GM12878 (cell line): ENCODE results near the gene SVBP. TPM values are rescaled to one million over a fixed set of nuclear protein-coding genes. Genes with fewer than 3 reads are reported as not detected.
A peak's percentile ranks its signal among the peaks of the same experiment; 100 is the strongest.

Experiments used
- BACH1 ChIP-seq: fragments of 450-650 bp; IDR thresholded peaks from 2 replicates; pipeline ENCODE4 v1.6.1; 2017; ENCODE audit warnings: mild to moderate bottlenecking, borderline replicate concordance
- CBFB ChIP-seq: IDR thresholded peaks from 2 replicates; pipeline ENCODE4 v1.6.1; 2016; ENCODE audit warnings: antibody characterized with exemption, low read depth
- CHD1 ChIP-seq: IDR thresholded peaks from 2 replicates; pipeline ENCODE4 v1.6.1; 2012; ENCODE audit warnings: low read depth, low read length, improper control_type of control experiment
- CHD2 ChIP-seq: IDR thresholded peaks from 2 replicates; pipeline ENCODE4 v1.6.1; 2011; ENCODE audit warnings: low read depth, low read length, improper control_type of control experiment, borderline replicate concordance
- IKZF2 ChIP-seq, 2 experiments: fragments of 450-650 bp; IDR thresholded peaks; 2 replicates each; pipeline ENCODE4 v1.6.1; 2017; ENCODE audit warnings: mild to moderate bottlenecking in 2 of 2, moderate library complexity in 2 of 2
- KAT2A ChIP-seq: conservative IDR thresholded peaks from 2 replicates; pipeline ENCODE4 v1.6.1; 2011; ENCODE audit warnings: low read depth, low read length; ENCODE audit not compliant: control insufficient read depth
- MEF2A ChIP-seq: IDR thresholded peaks from 2 replicates; pipeline ENCODE4 v1.6.1; 2011; ENCODE audit warnings: low read depth, mild to moderate bottlenecking, low read length, moderate library complexity; ENCODE audit not compliant: insufficient read depth
- MXI1 ChIP-seq: fragments of 150-350 bp; IDR thresholded peaks from 2 replicates; pipeline ENCODE4 v1.6.1; 2011; ENCODE audit warnings: low read depth, mild to moderate bottlenecking, inconsistent platforms, low read length, improper control_type of control experiment
- NFXL1 ChIP-seq: fragments of 450-650 bp; IDR thresholded peaks from 2 replicates; pipeline ENCODE4 v1.6.1; 2017; ENCODE audit warnings: antibody characterized with exemption, mild to moderate bottlenecking, borderline replicate concordance
- PAX8 ChIP-seq: fragments of 450-650 bp; IDR thresholded peaks from 2 replicates; pipeline ENCODE4 v1.6.1; 2017; ENCODE audit warnings: mild to moderate bottlenecking, moderate library complexity
- PML ChIP-seq: IDR thresholded peaks from 2 replicates; pipeline ENCODE4 v1.6.1; 2012; ENCODE audit warnings: low read length, inconsistent platforms
- SMAD5 ChIP-seq: IDR thresholded peaks from 2 replicates; pipeline ENCODE4 v1.6.1; 2016; ENCODE audit warnings: antibody characterized with exemption, low read depth
- SMC3 ChIP-seq: IDR thresholded peaks from 2 replicates; pipeline ENCODE4 v1.6.1; 2011; ENCODE audit warnings: low read length, improper control_type of control experiment, borderline replicate concordance
- SREBF1 ChIP-seq: IDR thresholded peaks from 2 replicates; pipeline ENCODE4 v1.6.1; 2012; ENCODE audit warnings: mild to moderate bottlenecking, low read length
- TARDBP ChIP-seq: IDR thresholded peaks from 2 replicates; pipeline ENCODE4 v1.6.1; 2016; ENCODE audit warnings: borderline replicate concordance
- TBL1XR1 ChIP-seq: IDR thresholded peaks from 2 replicates; pipeline ENCODE4 v1.6.1; 2012; ENCODE audit warnings: low read depth, low read length, improper control_type of control experiment
- YY1 ChIP-seq: IDR thresholded peaks from 2 replicates; pipeline ENCODE4 v1.6.1; 2011; ENCODE audit warnings: low read depth, mild to moderate bottlenecking, low read length
- ZZZ3 ChIP-seq: IDR thresholded peaks from 2 replicates; pipeline ENCODE4 v1.6.1; 2011; ENCODE audit warnings: low read depth; ENCODE audit not compliant: control insufficient read depth, insufficient read length
- polyA plus RNA-seq, 11 experiments: library from polyadenylated mRNA; depleted of rRNA in 4 of 11; unstranded in 6 of 11; stranded (reverse) in 5 of 11; fragments of >200 nt; fragmentation: Nextera tagmentation in 4 of 11; fragmentation: Illumina TruSeq in 1 of 11; extraction: Ambion mirVana in 4 of 11; extraction: Trizol in 1 of 11; gene quantifications; 1 replicate in 1 of 11; 2 replicates in 10 of 11; pipeline versions ENCODE4 v1.2.1 to v1.2.3, GENCODE V29; 2011 to 2016; ENCODE audit warnings: inconsistent platforms in 2 of 11, missing spikeins in 2 of 11, low read depth in 1 of 11
- total RNA-seq, 4 experiments: library from RNA; depleted of rRNA in 3 of 4; stranded (reverse); fragments of >200 nt in 3 of 4; fragmentation: Illumina TruSeq in 1 of 4; extraction: Trizol in 1 of 4; gene quantifications; 2 replicates each; pipeline versions ENCODE4 v1.2.1 to v1.2.3, GENCODE V29; 2013 to 2021
- TF ChIP-seq, protein P1 (sequence below), 3 experiments: IDR thresholded peaks in 2 of 3; conservative IDR thresholded peaks in 1 of 3; 2 replicates each; pipeline ENCODE4 v1.5.1; 2011; ENCODE audit warnings: low read depth in 3 of 3, low read length in 3 of 3, mild to moderate bottlenecking in 3 of 3, control low read depth in 2 of 3, moderate library complexity in 2 of 3, inconsistent platforms in 1 of 3, mixed read lengths in 1 of 3; ENCODE audit not compliant: control insufficient read depth in 2 of 3, insufficient read depth in 1 of 3; ENCODE audit errors: extremely low read depth in 1 of 3
- TF ChIP-seq, protein P2 (sequence below): fragments of 450-650 bp; IDR thresholded peaks from 2 replicates; pipeline ENCODE4 v1.6.1; 2017; ENCODE audit warnings: mild to moderate bottlenecking, moderate library complexity
- TF ChIP-seq, protein P3 (sequence below): fragments of 150-350 bp; IDR thresholded peaks from 2 replicates; pipeline ENCODE4 v1.6.1; 2016; ENCODE audit warnings: low read depth, low read length

SVBP gene
- total and polyA plus RNA-seq, 10 of the 15 experiments (the other 5 are each of a cell fraction or from before 2014, with no cell fraction given), result 12.6 to 29.5 (median 19.8) TPM

DNA sequence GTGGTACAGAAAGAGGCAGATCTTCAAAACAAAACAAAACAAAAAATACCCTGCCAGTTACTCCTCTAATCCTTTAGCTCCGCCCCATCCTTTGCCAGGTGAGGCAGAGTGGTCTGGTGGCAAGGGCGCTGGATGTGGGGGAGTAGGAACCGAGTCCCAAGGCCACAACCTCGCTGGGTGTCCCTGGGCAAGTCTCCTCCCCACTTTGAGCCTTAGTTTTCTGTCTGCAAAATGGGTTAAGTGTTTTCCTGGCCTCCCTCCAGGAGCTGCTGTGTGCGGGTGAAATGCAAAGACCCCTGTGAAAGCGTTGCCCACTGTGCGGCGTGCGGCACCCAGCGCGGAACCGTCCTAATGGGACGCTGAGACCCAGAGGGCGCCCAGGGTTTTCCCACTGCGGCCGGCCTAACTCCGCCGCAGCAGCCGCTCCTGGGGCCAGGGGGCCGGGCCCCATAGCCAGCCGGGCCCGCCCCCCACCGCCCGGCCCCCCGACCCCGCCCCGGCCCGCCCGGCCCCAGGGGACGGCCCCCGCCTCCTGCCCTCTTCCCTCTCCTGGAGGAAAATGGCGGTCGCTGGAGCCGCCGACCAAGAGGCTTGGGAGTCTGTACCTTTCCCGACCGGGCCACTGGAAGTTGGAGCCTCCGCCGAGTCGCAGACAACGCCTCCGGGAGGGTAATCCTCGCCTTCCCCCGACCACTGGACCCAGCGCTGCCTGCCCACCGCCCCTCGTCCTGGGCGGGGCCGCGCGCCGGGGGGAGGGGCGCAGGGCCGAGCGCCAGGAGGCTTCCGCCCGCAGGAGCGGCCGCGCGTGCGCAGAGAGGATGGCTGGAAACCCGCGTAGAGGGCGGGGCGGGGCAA is at the start of gene SVBP, which contains the start of gene ERMAP (continued):
- TF ChIP-seq, protein P1, sequence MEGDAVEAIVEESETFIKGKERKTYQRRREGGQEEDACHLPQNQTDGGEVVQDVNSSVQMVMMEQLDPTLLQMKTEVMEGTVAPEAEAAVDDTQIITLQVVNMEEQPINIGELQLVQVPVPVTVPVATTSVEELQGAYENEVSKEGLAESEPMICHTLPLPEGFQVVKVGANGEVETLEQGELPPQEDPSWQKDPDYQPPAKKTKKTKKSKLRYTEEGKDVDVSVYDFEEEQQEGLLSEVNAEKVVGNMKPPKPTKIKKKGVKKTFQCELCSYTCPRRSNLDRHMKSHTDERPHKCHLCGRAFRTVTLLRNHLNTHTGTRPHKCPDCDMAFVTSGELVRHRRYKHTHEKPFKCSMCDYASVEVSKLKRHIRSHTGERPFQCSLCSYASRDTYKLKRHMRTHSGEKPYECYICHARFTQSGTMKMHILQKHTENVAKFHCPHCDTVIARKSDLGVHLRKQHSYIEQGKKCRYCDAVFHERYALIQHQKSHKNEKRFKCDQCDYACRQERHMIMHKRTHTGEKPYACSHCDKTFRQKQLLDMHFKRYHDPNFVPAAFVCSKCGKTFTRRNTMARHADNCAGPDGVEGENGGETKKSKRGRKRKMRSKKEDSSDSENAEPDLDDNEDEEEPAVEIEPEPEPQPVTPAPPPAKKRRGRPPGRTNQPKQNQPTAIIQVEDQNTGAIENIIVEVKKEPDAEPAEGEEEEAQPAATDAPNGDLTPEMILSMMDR (IDR thresholded peaks at IDR 0.05 in 2 of 3, conservative IDR thresholded peaks at IDR 0.05 in 1 of 3; ENCODE audit: control insufficient read depth in 2 of 3, extremely low read depth in 1 of 3, insufficient read depth in 1 of 3, low read depth in 3 of 3, low read length in 3 of 3), result peak in 1 of 3 experiments; percentile 24; a peak in 2 of 6 replicates
- TF ChIP-seq TBL1XR1 (no peak; the same call in 1 of the 2 replicates), SREBF1 (no peak), SMC3 (no peak), KAT2A (no peak), YY1 (peak; percentile 95), IKZF2 (IDR thresholded peaks at IDR 0.05) (peak; percentile 59 to 75), SMAD5 (no peak), PAX8 (no peak), NFXL1 (peak; percentile 27; the same call in 1 of the 2 replicates), TARDBP (no peak), MXI1 (no peak), PML (peak; percentile 53; the same call in 1 of the 2 replicates), CHD2 (peak; percentile 78), BACH1 (peak; percentile 59; the same call in 1 of the 2 replicates), CBFB (no peak), MEF2A (0 out of 2 replicates have a peak, but pooled peaks have one; percentile 7), ZZZ3 (no peak), CHD1 (no peak)
- TF ChIP-seq, protein P2, sequence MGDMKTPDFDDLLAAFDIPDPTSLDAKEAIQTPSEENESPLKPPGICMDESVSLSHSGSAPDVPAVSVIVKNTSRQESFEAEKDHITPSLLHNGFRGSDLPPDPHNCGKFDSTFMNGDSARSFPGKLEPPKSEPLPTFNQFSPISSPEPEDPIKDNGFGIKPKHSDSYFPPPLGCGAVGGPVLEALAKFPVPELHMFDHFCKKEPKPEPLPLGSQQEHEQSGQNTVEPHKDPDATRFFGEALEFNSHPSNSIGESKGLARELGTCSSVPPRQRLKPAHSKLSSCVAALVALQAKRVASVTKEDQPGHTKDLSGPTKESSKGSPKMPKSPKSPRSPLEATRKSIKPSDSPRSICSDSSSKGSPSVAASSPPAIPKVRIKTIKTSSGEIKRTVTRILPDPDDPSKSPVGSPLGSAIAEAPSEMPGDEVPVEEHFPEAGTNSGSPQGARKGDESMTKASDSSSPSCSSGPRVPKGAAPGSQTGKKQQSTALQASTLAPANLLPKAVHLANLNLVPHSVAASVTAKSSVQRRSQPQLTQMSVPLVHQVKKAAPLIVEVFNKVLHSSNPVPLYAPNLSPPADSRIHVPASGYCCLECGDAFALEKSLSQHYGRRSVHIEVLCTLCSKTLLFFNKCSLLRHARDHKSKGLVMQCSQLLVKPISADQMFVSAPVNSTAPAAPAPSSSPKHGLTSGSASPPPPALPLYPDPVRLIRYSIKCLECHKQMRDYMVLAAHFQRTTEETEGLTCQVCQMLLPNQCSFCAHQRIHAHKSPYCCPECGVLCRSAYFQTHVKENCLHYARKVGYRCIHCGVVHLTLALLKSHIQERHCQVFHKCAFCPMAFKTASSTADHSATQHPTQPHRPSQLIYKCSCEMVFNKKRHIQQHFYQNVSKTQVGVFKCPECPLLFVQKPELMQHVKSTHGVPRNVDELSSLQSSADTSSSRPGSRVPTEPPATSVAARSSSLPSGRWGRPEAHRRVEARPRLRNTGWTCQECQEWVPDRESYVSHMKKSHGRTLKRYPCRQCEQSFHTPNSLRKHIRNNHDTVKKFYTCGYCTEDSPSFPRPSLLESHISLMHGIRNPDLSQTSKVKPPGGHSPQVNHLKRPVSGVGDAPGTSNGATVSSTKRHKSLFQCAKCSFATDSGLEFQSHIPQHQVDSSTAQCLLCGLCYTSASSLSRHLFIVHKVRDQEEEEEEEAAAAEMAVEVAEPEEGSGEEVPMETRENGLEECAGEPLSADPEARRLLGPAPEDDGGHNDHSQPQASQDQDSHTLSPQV, result no peak
- TF ChIP-seq, protein P3, sequence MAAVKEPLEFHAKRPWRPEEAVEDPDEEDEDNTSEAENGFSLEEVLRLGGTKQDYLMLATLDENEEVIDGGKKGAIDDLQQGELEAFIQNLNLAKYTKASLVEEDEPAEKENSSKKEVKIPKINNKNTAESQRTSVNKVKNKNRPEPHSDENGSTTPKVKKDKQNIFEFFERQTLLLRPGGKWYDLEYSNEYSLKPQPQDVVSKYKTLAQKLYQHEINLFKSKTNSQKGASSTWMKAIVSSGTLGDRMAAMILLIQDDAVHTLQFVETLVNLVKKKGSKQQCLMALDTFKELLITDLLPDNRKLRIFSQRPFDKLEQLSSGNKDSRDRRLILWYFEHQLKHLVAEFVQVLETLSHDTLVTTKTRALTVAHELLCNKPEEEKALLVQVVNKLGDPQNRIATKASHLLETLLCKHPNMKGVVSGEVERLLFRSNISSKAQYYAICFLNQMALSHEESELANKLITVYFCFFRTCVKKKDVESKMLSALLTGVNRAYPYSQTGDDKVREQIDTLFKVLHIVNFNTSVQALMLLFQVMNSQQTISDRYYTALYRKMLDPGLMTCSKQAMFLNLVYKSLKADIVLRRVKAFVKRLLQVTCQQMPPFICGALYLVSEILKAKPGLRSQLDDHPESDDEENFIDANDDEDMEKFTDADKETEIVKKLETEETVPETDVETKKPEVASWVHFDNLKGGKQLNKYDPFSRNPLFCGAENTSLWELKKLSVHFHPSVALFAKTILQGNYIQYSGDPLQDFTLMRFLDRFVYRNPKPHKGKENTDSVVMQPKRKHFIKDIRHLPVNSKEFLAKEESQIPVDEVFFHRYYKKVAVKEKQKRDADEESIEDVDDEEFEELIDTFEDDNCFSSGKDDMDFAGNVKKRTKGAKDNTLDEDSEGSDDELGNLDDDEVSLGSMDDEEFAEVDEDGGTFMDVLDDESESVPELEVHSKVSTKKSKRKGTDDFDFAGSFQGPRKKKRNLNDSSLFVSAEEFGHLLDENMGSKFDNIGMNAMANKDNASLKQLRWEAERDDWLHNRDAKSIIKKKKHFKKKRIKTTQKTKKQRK, result no peak
